ENCODE data around the gene POLD2. TPM values are rescaled to one million over a fixed set of nuclear protein-coding genes. Genes with fewer than 3 reads are reported as not detected.

POLD2 gene
- total and polyA plus RNA-seq, 2 of the 4 experiments (the other 2 are of a cell fraction): 142 to 163 TPM

DNA sequence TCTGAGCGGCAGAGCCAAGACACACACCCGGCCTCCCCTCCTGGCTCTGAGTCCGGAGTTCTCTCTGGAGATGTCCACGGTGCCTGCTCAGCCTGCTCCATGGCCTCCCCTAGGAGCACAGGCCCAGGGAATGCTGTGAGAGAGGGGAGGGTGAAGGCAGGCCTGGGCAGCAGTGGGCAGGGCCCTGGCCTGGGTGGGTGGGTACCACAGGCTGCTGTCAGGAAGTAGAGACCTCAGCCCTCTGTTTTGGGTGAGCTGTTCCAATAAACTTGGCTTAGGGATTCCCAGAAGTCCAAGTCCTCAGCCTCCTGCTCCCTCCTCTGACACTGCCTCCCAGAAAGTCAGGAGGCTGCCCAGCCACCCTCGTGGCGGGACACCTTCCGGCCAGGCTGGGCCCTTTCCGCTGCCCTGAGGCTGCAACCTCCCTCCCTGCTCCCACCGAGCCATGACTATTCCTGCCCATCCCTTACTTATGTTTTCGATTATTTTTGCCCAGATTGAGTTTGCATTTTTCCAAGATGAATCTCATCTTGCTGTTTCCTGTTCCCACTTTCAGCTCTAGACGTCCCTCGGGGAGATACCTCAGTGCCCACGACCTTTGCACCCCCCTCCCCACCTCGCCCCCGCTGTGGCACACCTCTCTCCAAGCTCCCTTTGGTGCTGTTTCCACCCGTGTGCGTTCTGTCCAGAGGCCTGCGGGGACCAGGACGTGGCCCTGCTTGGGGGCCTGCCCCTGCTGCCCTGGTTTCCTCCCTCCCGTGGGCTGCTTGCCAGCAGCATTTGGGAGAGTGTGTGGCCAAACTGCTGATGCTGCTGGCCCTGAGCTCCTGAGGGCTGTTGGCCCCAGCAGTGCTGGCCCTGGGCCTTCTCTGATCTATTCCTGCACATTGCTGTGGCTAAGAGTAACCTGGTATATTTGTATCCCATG lies 35.2 kb downstream of the POLD2 start:
- Histone ChIP-seq H3K27me3 (ENCODE audit: control insufficient read depth, insufficient read depth, low read length) (no peaks in the 10 kb centered on the region), H2BK15ac (ENCODE audit: low read depth, low read length) (peak overlapping the region; percentile 52; the same call in 2 of the 3 replicates), H4K8ac (ENCODE audit: low read depth in 2 of 2, low read length in 2 of 2) (peak overlapping the region; percentile 93 to 98), H2BK120ac (ENCODE audit: low read depth, low read length) (peak overlapping the region; percentile 95), H3K18ac (ENCODE audit: low read depth, low read length) (peak overlapping the region; percentile 58), H3K9me3 (ENCODE audit: control insufficient read depth, insufficient read depth, low read length) (no peaks in the 10 kb centered on the region), H2BK20ac (ENCODE audit: low read depth, low read length) (peak overlapping the region; percentile 82), H2AFZ (replicated peaks; ENCODE audit: low read length, poor library complexity) (peak overlapping the region; percentile 93), H2BK5ac (ENCODE audit: low read depth, low read length, poor library complexity, severe bottlenecking) (peak overlapping the region; percentile 91), H2AK9ac (replicated peaks; ENCODE audit: low read depth, low read length, poor library complexity) (peak overlapping the region; percentile 50), H3K14ac (replicated peaks; ENCODE audit: low read depth, low read length) (peak overlapping the region; percentile 86), H3K9me1 (ENCODE audit: insufficient read depth, low read length) (peaks cover 23% of the 10 kb centered on the region), H3K4me3 (ENCODE audit: insufficient read depth, low read depth, low read length) (no peak overlapping the region), H3K23ac (ENCODE audit: low read depth, low read length) (peak overlapping the region; percentile 70), H4K5ac (ENCODE audit: low read depth, low read length) (peak overlapping the region; percentile 90), H3K4ac (ENCODE audit: low read depth, low read length) (peak overlapping the region; percentile 94), H2AK5ac (ENCODE audit: low read depth, low read length) (peak overlapping the region; percentile 85), H3K36me3 (ENCODE audit: control insufficient read depth, insufficient read depth, low read length) (no peaks in the 10 kb centered on the region), H3K4me1 (ENCODE audit: control insufficient read depth, insufficient read depth, low read length) (peaks cover 27% of the 10 kb centered on the region), H3K4me2 (ENCODE audit: low read depth, low read length) (peak overlapping the region; percentile 27), H3K56ac (ENCODE audit: extremely low read depth, insufficient read depth, low read length) (peak overlapping the region; percentile 74; the same call in 1 of the 2 replicates), H3K9ac (ENCODE audit: low read depth, low read length) (peak overlapping the region; percentile 45), H4K20me1 (ENCODE audit: insufficient read depth, low read length) (no peaks in the 10 kb centered on the region), H3K27ac (ENCODE audit: insufficient read depth, low read length) (peak overlapping the region; percentile 94), H4K91ac (ENCODE audit: insufficient read depth, low read depth, low read length) (peak overlapping the region; percentile 92), H3K79me1 (ENCODE audit: low read depth in 1 of 2, low read length in 2 of 2) (peaks cover 0 to 7% of the 10 kb centered on the region in 2 experiments; a peak in 2 of 4 replicates)
- no TSS peak for BruUV-seq (replicated peaks)
- DNase-seq (peak; percentile 81), ATAC-seq (ENCODE audit: low read depth) (peak; percentile 76)
- CTCF ChIA-PET: interaction anchor here (0.6 kb wide), 1 partner anchor 10 kb away, joined by 3 read pairs; no protein-coding TSS in a partner anchor
- TF ChIP-seq, protein P1, sequence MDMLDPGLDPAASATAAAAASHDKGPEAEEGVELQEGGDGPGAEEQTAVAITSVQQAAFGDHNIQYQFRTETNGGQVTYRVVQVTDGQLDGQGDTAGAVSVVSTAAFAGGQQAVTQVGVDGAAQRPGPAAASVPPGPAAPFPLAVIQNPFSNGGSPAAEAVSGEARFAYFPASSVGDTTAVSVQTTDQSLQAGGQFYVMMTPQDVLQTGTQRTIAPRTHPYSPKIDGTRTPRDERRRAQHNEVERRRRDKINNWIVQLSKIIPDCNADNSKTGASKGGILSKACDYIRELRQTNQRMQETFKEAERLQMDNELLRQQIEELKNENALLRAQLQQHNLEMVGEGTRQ (IDR thresholded peaks at IDR 0.05; ENCODE audit: low read depth, low read length): no peak
- TF ChIP-seq FOS (IDR thresholded peaks at IDR 0.05; ENCODE audit: low read depth, low read length) (no peak), MXI1 (IDR thresholded peaks at IDR 0.05; ENCODE audit: borderline replicate concordance, low read depth, low read length) (no peak), POLR2A (IDR thresholded peaks at IDR 0.05; ENCODE audit: low read depth, low read length) (no peak; the same call in 1 of the 2 replicates), MAFK (IDR thresholded peaks at IDR 0.05; ENCODE audit: low read depth, low read length) (no peak), SMC3 (IDR thresholded peaks at IDR 0.05; ENCODE audit: low read depth, low read length) (no peak), RAD21 (IDR thresholded peaks at IDR 0.05; ENCODE audit: low read length) (no peak), RFX5 (IDR thresholded peaks at IDR 0.05; ENCODE audit: low read depth, low read length) (no peak), MAZ (IDR thresholded peaks at IDR 0.05; ENCODE audit: borderline replicate concordance, low read depth, low read length) (0 out of 2 replicates have a peak, but pooled peaks have one; percentile 35)
- WGBS, 2 experiments (ENCODE audit: extremely low coverage in 2 of 2, insufficient read length in 1 of 2): 9% methylated on average over 7 of the region's 20 CpGs; no CpG with 5 or more reads in 1 of the 2 experiments
- in situ Hi-C loops (cut with MboI; ENCODE audit: low sequenced_read_pairs) (no loop called here), intact Hi-C loops (cut with micrococcal nuclease) (no loop called here), dilution Hi-C loops (cut with HindIII; ENCODE audit: low sequenced_read_pairs, unreplicated experiment) (no loop called here)
- POLR2A ChIA-PET (ENCODE audit: unreplicated experiment): interaction anchor here (1.0 to 1.2 kb wide), 2 partner anchors 20 to 112 kb away, joined by 3 to 4 read pairs; partner anchors contain the start of gene YKT6
